ENCODE measurements around the gene HS2ST1.

Gene HS2ST1

DNA sequence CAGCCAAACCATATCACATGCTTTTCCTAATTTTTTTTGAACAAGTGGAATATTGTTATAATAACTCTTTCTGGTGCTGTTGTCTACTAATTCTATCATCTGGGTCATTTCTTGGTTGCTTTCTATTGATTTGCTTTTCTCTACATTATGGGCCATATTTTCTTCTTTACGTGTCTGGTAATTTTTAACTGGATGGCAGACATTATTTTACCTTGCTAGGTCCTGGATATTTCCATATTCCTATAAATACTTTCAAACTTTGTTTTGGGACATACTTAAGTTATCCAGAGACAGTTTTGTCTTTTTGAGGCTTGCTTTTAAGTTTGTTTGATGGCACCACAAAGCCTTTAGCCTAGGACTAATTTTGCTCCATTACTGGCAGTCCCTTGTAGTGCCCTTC, 11.3 kb downstream of the HS2ST1 start:
- Histone ChIP-seq H3K4me1 (ENCODE audit: control insufficient read depth, insufficient read depth, low read length, poor library complexity, severe bottlenecking) (no peaks in the 10 kb centered on the region), H3K36me3 (ENCODE audit: control insufficient read depth, insufficient read depth, low read length) (no peaks in the 10 kb centered on the region), H3K9me3 (ENCODE audit: control insufficient read depth, low read length) (peaks cover 30% of the 10 kb centered on the region), H3K27ac (ENCODE audit: low read depth, low read length, severe bottlenecking) (no peak overlapping the region), H3K4me3 (ENCODE audit: extremely low read depth, insufficient read depth, low read length, poor library complexity, severe bottlenecking) (no peak overlapping the region)
- WGBS, 2 experiments (ENCODE audit: insufficient coverage in 2 of 2), result no CpG with 5 or more reads among the region's 1 CpG

DNA sequence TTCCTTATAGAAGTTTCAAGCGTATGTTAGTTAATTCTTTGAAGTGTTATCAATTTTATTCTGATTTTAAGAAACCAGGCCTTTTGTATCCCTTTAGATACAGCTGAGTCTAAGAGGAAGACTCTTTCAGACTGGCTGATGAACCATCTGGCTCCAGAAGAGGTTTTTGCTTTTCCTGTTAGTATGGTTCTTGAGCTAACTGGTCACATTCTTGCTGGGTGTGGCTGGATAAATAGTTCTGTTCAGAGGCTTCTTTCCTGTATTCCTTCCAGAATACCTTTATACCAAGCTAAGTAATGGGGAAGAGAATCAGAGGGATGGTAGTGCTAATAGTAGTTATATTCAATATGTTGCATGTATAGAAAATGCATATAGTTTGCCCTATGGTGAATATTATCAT, 12.4 kb downstream of the HS2ST1 start:
- Histone ChIP-seq H3K4me1 (ENCODE audit: control insufficient read depth, insufficient read depth, low read length, poor library complexity, severe bottlenecking) (no peaks in the 10 kb centered on the region), H3K36me3 (ENCODE audit: control insufficient read depth, insufficient read depth, low read length) (no peaks in the 10 kb centered on the region), H3K9me3 (ENCODE audit: control insufficient read depth, low read length) (peaks cover 22% of the 10 kb centered on the region), H3K4me3 (ENCODE audit: extremely low read depth, insufficient read depth, low read length, poor library complexity, severe bottlenecking) (no peak overlapping the region), H3K27ac (ENCODE audit: low read depth, low read length, severe bottlenecking) (no peak overlapping the region)
- no CpG with 5 or more reads among the region's 1 CpG for WGBS, 2 experiments (ENCODE audit: insufficient coverage in 2 of 2)

- H3K36me3 ChIP-seq (ENCODE audit: control insufficient read depth, insufficient read depth, low read length), result no peaks in the 10 kb centered on the region
- H3K4me3 ChIP-seq (ENCODE audit: extremely low read depth, insufficient read depth, low read length, poor library complexity, severe bottlenecking), result no peak overlapping the region
- peaks cover 7% of the 10 kb centered on the region for H3K4me1 ChIP-seq (ENCODE audit: control insufficient read depth, insufficient read depth, low read length, poor library complexity, severe bottlenecking)
- H3K27ac ChIP-seq (ENCODE audit: low read depth, low read length, severe bottlenecking), result no peak overlapping the region
- WGBS, 2 experiments (ENCODE audit: insufficient coverage in 2 of 2), result no CpG with 5 or more reads among the region's 1 CpG
- H3K9me3 ChIP-seq (ENCODE audit: control insufficient read depth, low read length), result peaks cover 11% of the 10 kb centered on the region
Observed at GRCh38 chr1:86928819-86929218, 14.4 kb downstream of the HS2ST1 start.

GRCh38 chr1:86933051-86933450, 18.6 kb downstream of the HS2ST1 start:
- Histone ChIP-seq H3K36me3 (ENCODE audit: control insufficient read depth, insufficient read depth, low read length) (no peaks in the 10 kb centered on the region), H3K9me3 (ENCODE audit: control insufficient read depth, low read length) (no peaks in the 10 kb centered on the region), H3K27ac (ENCODE audit: low read depth, low read length, severe bottlenecking) (no peak overlapping the region), H3K4me3 (ENCODE audit: extremely low read depth, insufficient read depth, low read length, poor library complexity, severe bottlenecking) (no peak overlapping the region), H3K4me1 (ENCODE audit: control insufficient read depth, insufficient read depth, low read length, poor library complexity, severe bottlenecking) (peaks cover 8% of the 10 kb centered on the region)
- 78 to 100% methylated on average over 2 of the region's 3 CpGs for WGBS, 2 experiments (ENCODE audit: insufficient coverage in 2 of 2)

GRCh38 chr1:86933562-86934377, 19.3 kb downstream of the HS2ST1 start:
- Histone ChIP-seq H3K36me3 (ENCODE audit: control insufficient read depth, insufficient read depth, low read length) (no peaks in the 10 kb centered on the region), H3K4me3 (ENCODE audit: extremely low read depth, insufficient read depth, low read length, poor library complexity, severe bottlenecking) (no peak overlapping the region), H3K4me1 (ENCODE audit: control insufficient read depth, insufficient read depth, low read length, poor library complexity, severe bottlenecking) (peaks cover 8% of the 10 kb centered on the region), H3K27ac (ENCODE audit: low read depth, low read length, severe bottlenecking) (peak overlapping the region; percentile 44), H3K9me3 (ENCODE audit: control insufficient read depth, low read length) (no peaks in the 10 kb centered on the region)
- WGBS, 2 experiments (ENCODE audit: insufficient coverage in 2 of 2), result 27 to 41% methylated on average over 3 to 4 of the region's 7 CpGs

GRCh38 chr1:86938450-86938849, 24.0 kb downstream of the HS2ST1 start:
- Histone ChIP-seq H3K4me3 (ENCODE audit: extremely low read depth, insufficient read depth, low read length, poor library complexity, severe bottlenecking) (no peak overlapping the region), H3K4me1 (ENCODE audit: control insufficient read depth, insufficient read depth, low read length, poor library complexity, severe bottlenecking) (peaks cover 4% of the 10 kb centered on the region), H3K9me3 (ENCODE audit: control insufficient read depth, low read length) (no peaks in the 10 kb centered on the region), H3K36me3 (ENCODE audit: control insufficient read depth, insufficient read depth, low read length) (no peaks in the 10 kb centered on the region), H3K27ac (ENCODE audit: low read depth, low read length, severe bottlenecking) (no peak overlapping the region)
- whole genome bisulfite sequencing, 2 experiments (ENCODE audit: insufficient coverage in 2 of 2), result 86 to 100% methylated on average over 1 of the region's 1 CpG

GRCh38 chr1:86938855-86939254, 24.4 kb downstream of the HS2ST1 start:
- no peaks in the 10 kb centered on the region for H3K9me3 ChIP-seq (ENCODE audit: control insufficient read depth, low read length)
- no peak overlapping the region for H3K4me3 ChIP-seq (ENCODE audit: extremely low read depth, insufficient read depth, low read length, poor library complexity, severe bottlenecking)
- no peak overlapping the region for H3K27ac ChIP-seq (ENCODE audit: low read depth, low read length, severe bottlenecking)
- no CpG with 5 or more reads among the region's 2 CpGs for WGBS, 2 experiments (ENCODE audit: insufficient coverage in 2 of 2)
- no peaks in the 10 kb centered on the region for H3K36me3 ChIP-seq (ENCODE audit: control insufficient read depth, insufficient read depth, low read length)
- H3K4me1 ChIP-seq (ENCODE audit: control insufficient read depth, insufficient read depth, low read length, poor library complexity, severe bottlenecking), result peaks cover under 1% of the 10 kb centered on the region

DNA sequence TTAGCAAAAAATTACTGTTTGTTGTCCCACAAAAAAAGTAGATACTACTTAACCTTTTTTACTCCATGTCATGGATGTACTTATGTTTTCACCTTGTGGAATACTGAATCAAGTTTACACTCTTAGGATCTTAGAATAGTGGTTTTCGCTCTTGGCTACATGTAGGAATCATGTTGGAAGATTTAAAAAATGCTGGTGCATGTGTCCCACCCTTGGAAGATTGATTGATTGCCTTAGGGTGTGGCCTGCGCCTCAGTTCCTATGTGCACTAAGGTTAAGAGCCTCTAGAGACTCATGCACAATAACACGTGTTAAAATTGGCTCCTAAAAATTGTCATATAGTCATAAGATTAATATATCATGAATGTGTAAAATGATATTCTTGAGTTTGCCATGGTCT, 25.0 kb downstream of the HS2ST1 start:
- Histone ChIP-seq H3K4me3 (ENCODE audit: extremely low read depth, insufficient read depth, low read length, poor library complexity, severe bottlenecking) (no peak overlapping the region), H3K4me1 (ENCODE audit: control insufficient read depth, insufficient read depth, low read length, poor library complexity, severe bottlenecking) (no peaks in the 10 kb centered on the region), H3K27ac (ENCODE audit: low read depth, low read length, severe bottlenecking) (no peak overlapping the region), H3K36me3 (ENCODE audit: control insufficient read depth, insufficient read depth, low read length) (no peaks in the 10 kb centered on the region), H3K9me3 (ENCODE audit: control insufficient read depth, low read length) (no peaks in the 10 kb centered on the region)
- whole genome bisulfite sequencing, 2 experiments (ENCODE audit: insufficient coverage in 2 of 2), result 100% methylated on average over 1 of the region's 3 CpGs; no CpG with 5 or more reads in 1 of the 2 experiments

DNA sequence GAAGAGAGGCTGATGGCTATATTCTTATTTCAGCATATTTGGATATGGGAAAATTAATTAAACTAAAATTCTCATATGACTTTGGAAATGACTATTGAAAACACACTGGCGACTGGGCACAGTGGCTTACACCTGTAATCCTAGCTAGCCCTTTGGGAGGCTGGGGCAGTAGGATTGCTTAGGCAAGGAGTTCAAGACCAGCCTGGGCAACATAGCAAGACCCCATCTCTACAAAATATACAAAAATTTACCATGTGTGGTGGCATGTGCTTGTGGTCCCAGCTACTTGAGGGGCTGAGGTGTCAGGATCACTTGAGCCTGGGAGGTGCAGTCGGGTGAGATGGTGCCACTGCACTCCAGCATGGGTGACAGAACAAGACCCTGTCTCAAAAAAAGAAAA, 26.2 kb downstream of the HS2ST1 start:
- Histone ChIP-seq H3K9me3 (ENCODE audit: control insufficient read depth, low read length) (no peaks in the 10 kb centered on the region), H3K36me3 (ENCODE audit: control insufficient read depth, insufficient read depth, low read length) (no peaks in the 10 kb centered on the region), H3K4me1 (ENCODE audit: control insufficient read depth, insufficient read depth, low read length, poor library complexity, severe bottlenecking) (no peaks in the 10 kb centered on the region), H3K27ac (ENCODE audit: low read depth, low read length, severe bottlenecking) (no peak overlapping the region), H3K4me3 (ENCODE audit: extremely low read depth, insufficient read depth, low read length, poor library complexity, severe bottlenecking) (no peak overlapping the region)
- 86 to 93% methylated on average over 1 of the region's 2 CpGs for WGBS, 2 experiments (ENCODE audit: insufficient coverage in 2 of 2)

GRCh38 chr1:86942042-86942441, 27.6 kb downstream of the HS2ST1 start:
- no peak overlapping the region for H3K27ac ChIP-seq (ENCODE audit: low read depth, low read length, severe bottlenecking)

DNA sequence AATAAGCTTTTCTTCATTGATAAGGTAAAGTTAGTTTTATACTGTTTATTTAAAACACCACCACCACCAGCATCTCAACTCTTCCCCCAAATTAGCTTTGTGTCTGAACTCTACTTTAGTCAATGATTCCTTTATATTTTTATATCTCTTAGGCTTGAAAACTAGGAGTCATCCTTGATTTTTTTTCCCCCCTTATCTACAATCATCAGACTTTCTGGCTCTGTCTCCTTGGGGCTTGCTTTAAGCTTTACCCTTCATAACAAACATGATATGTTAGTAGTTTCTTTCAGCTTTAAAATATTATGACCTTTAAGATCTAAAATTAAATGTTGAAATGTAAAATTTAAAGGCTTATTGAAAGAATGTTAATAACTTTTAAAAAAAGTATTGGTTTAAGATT, 28.3 kb downstream of the HS2ST1 start:
- no peaks in the 10 kb centered on the region for H3K36me3 ChIP-seq (ENCODE audit: control insufficient read depth, insufficient read depth, low read length)
- H3K27ac ChIP-seq (ENCODE audit: low read depth, low read length, severe bottlenecking), result no peak overlapping the region
- no peaks in the 10 kb centered on the region for H3K4me1 ChIP-seq (ENCODE audit: control insufficient read depth, insufficient read depth, low read length, poor library complexity, severe bottlenecking)
- H3K4me3 ChIP-seq (ENCODE audit: extremely low read depth, insufficient read depth, low read length, poor library complexity, severe bottlenecking), result no peak overlapping the region
- no peaks in the 10 kb centered on the region for H3K9me3 ChIP-seq (ENCODE audit: control insufficient read depth, low read length)

More at GRCh38 chr1:86942042-86942441, 27.6 kb downstream of the HS2ST1 start:
- WGBS, 2 experiments (ENCODE audit: insufficient coverage in 2 of 2), result no CpG with 5 or more reads among the region's 1 CpG
- Histone ChIP-seq H3K4me1 (ENCODE audit: control insufficient read depth, insufficient read depth, low read length, poor library complexity, severe bottlenecking) (no peaks in the 10 kb centered on the region), H3K4me3 (ENCODE audit: extremely low read depth, insufficient read depth, low read length, poor library complexity, severe bottlenecking) (no peak overlapping the region), H3K36me3 (ENCODE audit: control insufficient read depth, insufficient read depth, low read length) (no peaks in the 10 kb centered on the region), H3K9me3 (ENCODE audit: control insufficient read depth, low read length) (no peaks in the 10 kb centered on the region)
